Measurements from ENCODE around the gene OPN4. TPM values are rescaled to one million over a fixed set of nuclear protein-coding genes. Genes with fewer than 3 reads are reported as not detected.
A peak's percentile ranks its signal among the peaks of the same experiment; 100 is the strongest.

OPN4 gene
- total and polyA plus RNA-seq, 9 of the 15 experiments (the other 6 are each of a cell fraction or from before 2014, with no cell fraction given): not detected

DNA sequence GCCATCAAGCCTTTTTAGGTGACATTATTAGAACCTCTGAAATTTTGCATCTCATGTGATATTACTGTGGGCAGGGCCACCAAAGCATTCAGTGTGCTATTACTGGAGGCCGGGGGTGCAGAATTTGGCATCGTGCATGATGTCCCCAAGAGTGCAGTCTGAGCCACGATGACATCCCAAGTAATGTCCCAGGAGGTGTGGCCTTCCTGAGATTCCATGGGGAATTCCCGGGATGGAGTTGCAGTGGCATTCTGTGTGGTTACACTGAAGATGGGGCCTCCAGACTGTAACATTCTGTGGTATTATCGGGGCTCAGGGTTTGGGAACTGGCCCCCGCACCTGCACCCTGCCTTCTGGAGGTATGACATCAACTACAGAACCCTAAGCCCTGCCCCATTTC lies 23.0 kb downstream of the OPN4 start (continued):
- TF ChIP-seq, protein P1, sequence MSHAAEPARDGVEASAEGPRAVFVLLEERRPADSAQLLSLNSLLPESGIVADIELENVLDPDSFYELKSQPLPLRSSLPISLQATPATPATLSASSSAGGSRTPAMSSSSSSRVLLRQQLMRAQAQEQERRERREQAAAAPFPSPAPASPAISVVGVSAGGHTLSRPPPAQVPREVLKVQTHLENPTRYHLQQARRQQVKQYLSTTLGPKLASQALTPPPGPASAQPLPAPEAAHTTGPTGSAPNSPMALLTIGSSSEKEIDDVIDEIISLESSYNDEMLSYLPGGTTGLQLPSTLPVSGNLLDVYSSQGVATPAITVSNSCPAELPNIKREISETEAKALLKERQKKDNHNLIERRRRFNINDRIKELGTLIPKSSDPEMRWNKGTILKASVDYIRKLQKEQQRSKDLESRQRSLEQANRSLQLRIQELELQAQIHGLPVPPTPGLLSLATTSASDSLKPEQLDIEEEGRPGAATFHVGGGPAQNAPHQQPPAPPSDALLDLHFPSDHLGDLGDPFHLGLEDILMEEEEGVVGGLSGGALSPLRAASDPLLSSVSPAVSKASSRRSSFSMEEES (CRISPR knock-in tag; IDR thresholded peaks at IDR 0.05): no peak
- no peak for TF ChIP-seq CBX2 (IDR thresholded peaks at IDR 0.05; ENCODE audit: insufficient read depth, low read length, poor library complexity, severe bottlenecking)

DNA sequence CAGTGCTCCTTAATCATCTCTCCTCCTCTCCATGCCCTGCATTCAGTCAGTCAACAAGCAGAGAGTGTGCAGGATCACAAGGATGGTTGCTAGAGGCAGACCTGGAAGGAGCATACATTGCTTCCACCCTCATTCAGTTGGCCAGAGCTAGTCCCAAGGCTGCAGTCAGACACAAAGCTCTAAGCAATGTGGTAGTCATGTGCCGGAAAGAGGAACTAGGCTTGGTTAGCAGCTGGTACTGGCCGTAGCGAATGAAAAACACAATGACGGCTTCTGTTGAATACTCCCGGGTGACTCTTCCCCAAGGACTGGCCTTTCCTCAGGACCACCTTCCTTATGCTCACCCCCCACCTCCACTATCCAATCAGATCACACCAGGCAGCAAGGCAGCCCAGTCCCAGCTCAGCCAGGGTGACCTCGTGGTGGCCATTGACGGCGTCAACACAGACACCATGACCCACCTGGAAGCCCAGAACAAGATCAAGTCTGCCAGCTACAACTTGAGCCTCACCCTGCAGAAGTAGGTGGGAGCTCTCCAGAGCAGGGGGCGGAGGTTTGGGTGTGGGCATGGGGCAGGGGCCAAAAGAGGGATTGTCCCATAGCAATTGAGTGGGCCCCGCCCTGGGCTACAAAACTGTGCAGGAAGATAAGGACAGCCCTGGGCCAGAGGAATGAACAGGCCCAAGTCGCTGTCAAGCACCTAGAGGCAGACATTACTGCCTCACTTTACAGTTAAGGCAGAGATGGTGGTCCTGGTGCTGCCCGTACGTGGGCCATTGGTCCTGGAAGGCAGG lies 24.8 kb downstream of the OPN4 start:
- no peaks in the 10 kb centered on the region for H3K79me2 ChIP-seq (ENCODE audit: control insufficient read depth, insufficient read depth, low read length)
- no peaks in the 10 kb centered on the region; a peak in 1 of 5 replicates for H3K27me3 ChIP-seq (ENCODE audit: control insufficient read depth in 2 of 2, insufficient read depth in 2 of 2, low read length in 2 of 2)
- H3K36me3 ChIP-seq (ENCODE audit: control insufficient read depth, insufficient read depth, low read length): no peaks in the 10 kb centered on the region
- ChIA-PET CTCF (ENCODE audit: low intra/inter-chr PET ratio) (no interaction called here), POLR2A (interaction anchor here (0.7 to 1.0 kb wide), 2 partner anchors 14 to 25 kb away, joined by 3 read pairs; partner anchors contain the start of gene OPN4)
- FAIRE-seq (peak; percentile 46), ATAC-seq (peak; percentile 79), DNase-seq (ENCODE audit: extremely low read depth in 1 of 4, low spot score in 3 of 4) (peak; percentile 46 to 57 (median 54))
- in situ Hi-C loops (cut with MboI): no loop called here
- intact Hi-C loops (cut with micrococcal nuclease): no loop called here
- no peaks in the 10 kb centered on the region for H4K20me1 ChIP-seq (replicated peaks; ENCODE audit: control insufficient read depth, insufficient read depth, low read length)
- no peaks in the 10 kb centered on the region for H3K9me1 ChIP-seq (ENCODE audit: control insufficient read depth, insufficient read depth, low read length)
- no TSS peak for BruUV-seq (replicated peaks)
- peaks cover 9 to 27% of the 10 kb centered on the region in 2 experiments; a peak in 4 of 5 replicates for H3K4me1 ChIP-seq (replicated peaks in 1 of 2; ENCODE audit: control insufficient read depth in 2 of 2, insufficient read depth in 2 of 2, low read length in 2 of 2)
- H3K27ac ChIP-seq (ENCODE audit: extremely low read depth, low read depth, low read length): no peak overlapping the region
- WGBS (ENCODE audit: insufficient coverage, low coverage, missing lambda C conversion rate): 36% methylated on average over 7 of the region's 13 CpGs
- H3K4me2 ChIP-seq (ENCODE audit: insufficient read depth, low read length): peak overlapping the region; percentile 3
- H3K9ac ChIP-seq (ENCODE audit: insufficient read depth in 1 of 2, low read depth in 2 of 2, low read length in 2 of 2): peak overlapping the region in 1 of 2 experiments; percentile 80; a peak in 2 of 4 replicates
- no peak overlapping the region for H3K4me3 ChIP-seq
- no peaks in the 10 kb centered on the region for H3K9me3 ChIP-seq (replicated peaks; ENCODE audit: control insufficient read depth, insufficient read depth, low read depth, low read length)
- H2AFZ ChIP-seq (ENCODE audit: low read depth, low read length): peak overlapping the region; percentile 84
- peak; percentile 70; the same call in 1 of the 2 replicates for TF ChIP-seq GABPB1 (CRISPR knock-in tag; IDR thresholded peaks at IDR 0.05)
- TF ChIP-seq L3MBTL2 (IDR thresholded peaks at IDR 0.05): peak; percentile 89
- TF ChIP-seq, protein P2, sequence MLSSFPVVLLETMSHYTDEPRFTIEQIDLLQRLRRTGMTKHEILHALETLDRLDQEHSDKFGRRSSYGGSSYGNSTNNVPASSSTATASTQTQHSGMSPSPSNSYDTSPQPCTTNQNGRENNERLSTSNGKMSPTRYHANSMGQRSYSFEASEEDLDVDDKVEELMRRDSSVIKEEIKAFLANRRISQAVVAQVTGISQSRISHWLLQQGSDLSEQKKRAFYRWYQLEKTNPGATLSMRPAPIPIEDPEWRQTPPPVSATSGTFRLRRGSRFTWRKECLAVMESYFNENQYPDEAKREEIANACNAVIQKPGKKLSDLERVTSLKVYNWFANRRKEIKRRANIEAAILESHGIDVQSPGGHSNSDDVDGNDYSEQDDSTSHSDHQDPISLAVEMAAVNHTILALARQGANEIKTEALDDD (IDR thresholded peaks at IDR 0.05): 0 out of 2 replicates have a peak, but pooled peaks have one; percentile 38
- TF ChIP-seq RHOXF2B (CRISPR knock-in tag; conservative IDR thresholded peaks at IDR 0.05): no peak
- TF ChIP-seq ZSCAN32 (CRISPR knock-in tag; IDR thresholded peaks at IDR 0.05): no peak
- TF ChIP-seq SPI1 (IDR thresholded peaks at IDR 0.05; ENCODE audit: borderline replicate concordance, low read depth, low read length): peak; percentile 73
- TF ChIP-seq, protein P3, sequence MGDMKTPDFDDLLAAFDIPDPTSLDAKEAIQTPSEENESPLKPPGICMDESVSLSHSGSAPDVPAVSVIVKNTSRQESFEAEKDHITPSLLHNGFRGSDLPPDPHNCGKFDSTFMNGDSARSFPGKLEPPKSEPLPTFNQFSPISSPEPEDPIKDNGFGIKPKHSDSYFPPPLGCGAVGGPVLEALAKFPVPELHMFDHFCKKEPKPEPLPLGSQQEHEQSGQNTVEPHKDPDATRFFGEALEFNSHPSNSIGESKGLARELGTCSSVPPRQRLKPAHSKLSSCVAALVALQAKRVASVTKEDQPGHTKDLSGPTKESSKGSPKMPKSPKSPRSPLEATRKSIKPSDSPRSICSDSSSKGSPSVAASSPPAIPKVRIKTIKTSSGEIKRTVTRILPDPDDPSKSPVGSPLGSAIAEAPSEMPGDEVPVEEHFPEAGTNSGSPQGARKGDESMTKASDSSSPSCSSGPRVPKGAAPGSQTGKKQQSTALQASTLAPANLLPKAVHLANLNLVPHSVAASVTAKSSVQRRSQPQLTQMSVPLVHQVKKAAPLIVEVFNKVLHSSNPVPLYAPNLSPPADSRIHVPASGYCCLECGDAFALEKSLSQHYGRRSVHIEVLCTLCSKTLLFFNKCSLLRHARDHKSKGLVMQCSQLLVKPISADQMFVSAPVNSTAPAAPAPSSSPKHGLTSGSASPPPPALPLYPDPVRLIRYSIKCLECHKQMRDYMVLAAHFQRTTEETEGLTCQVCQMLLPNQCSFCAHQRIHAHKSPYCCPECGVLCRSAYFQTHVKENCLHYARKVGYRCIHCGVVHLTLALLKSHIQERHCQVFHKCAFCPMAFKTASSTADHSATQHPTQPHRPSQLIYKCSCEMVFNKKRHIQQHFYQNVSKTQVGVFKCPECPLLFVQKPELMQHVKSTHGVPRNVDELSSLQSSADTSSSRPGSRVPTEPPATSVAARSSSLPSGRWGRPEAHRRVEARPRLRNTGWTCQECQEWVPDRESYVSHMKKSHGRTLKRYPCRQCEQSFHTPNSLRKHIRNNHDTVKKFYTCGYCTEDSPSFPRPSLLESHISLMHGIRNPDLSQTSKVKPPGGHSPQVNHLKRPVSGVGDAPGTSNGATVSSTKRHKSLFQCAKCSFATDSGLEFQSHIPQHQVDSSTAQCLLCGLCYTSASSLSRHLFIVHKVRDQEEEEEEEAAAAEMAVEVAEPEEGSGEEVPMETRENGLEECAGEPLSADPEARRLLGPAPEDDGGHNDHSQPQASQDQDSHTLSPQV (IDR thresholded peaks at IDR 0.05): peak; percentile 40; the same call in 1 of the 2 replicates
- TF ChIP-seq BHLHE40 (IDR thresholded peaks at IDR 0.05; ENCODE audit: low read length): peak; percentile 20; the same call in 1 of the 2 replicates
- TF ChIP-seq ZC3H4 (CRISPR knock-in tag; IDR thresholded peaks at IDR 0.05; ENCODE audit: borderline replicate concordance): no peak
- TF ChIP-seq ZBTB1 (CRISPR knock-in tag; IDR thresholded peaks at IDR 0.05; ENCODE audit: borderline replicate concordance, low read depth): no peak
- no peak for TF ChIP-seq ZNF699 (CRISPR knock-in tag; IDR thresholded peaks at IDR 0.05; ENCODE audit: insufficient replicate concordance)
